Right lung (tissue), 5 donors: ENCODE data around the gene UBR4. TPM values are rescaled to one million over a fixed set of nuclear protein-coding genes. Genes with fewer than 3 reads are reported as not detected.

ENCODE experiments used
- DNase-seq, 2 donors: peaks; one replicate each; pipeline ENCODE4 v3.0.0-alpha.2; 2013
- polyA plus RNA-seq, 5 donors: library from polyadenylated mRNA; unstranded; fragments of 120-200 nt; gene quantifications; one replicate each; pipeline versions ENCODE4 v1.2.1 to v1.2.3, GENCODE V29; 2013; ENCODE audit warnings: inconsistent platforms in 1 of 5, low replicate concordance in 1 of 5; ENCODE audit not compliant: insufficient read length in 5 of 5, insufficient read depth in 1 of 5

UBR4 gene
- polyA plus RNA-seq, 5 donors: 90.8 to 116 (median 102) TPM

GRCh38 chr1:19096036-19096833 lies 113.8 kb downstream of the UBR4 start:
- DNase-seq: no peak

GRCh38 chr1:19091196-19091953 lies 118.7 kb downstream of the UBR4 start:
- peak; percentile 50 to 59 for DNase-seq

- DNase-seq: no peak
Measured at GRCh38 chr1:19089524-19089923, 120.5 kb downstream of the UBR4 start.

- no peak for DNase-seq
Measured at GRCh38 chr1:19088717-19089442, 121.2 kb downstream of the UBR4 start.

- no peak for DNase-seq
Measured at GRCh38 chr1:19087737-19088594, 122.1 kb downstream of the UBR4 start.

GRCh38 chr1:19087017-19087736 lies 122.9 kb downstream of the UBR4 start:
- DNase-seq: no peak

GRCh38 chr1:19086176-19086875 lies 123.7 kb downstream of the UBR4 start:
- no peak for DNase-seq

GRCh38 chr1:19084206-19084738 lies 125.8 kb downstream of the UBR4 start:
- no peak for DNase-seq

- DNase-seq: no peak
Measured at GRCh38 chr1:19083081-19083480, 127.0 kb downstream of the UBR4 start.

- no peak for DNase-seq
Measured at GRCh38 chr1:19081218-19081893, 128.7 kb downstream of the UBR4 start.

GRCh38 chr1:19080721-19081120 lies 129.3 kb downstream of the UBR4 start:
- no peak for DNase-seq

GRCh38 chr1:19079541-19080472 lies 130.3 kb downstream of the UBR4 start:
- DNase-seq: no peak

- no peak for DNase-seq
Measured at GRCh38 chr1:19078536-19078935, 131.5 kb downstream of the UBR4 start.

GRCh38 chr1:19076841-19077616 lies 133.0 kb downstream of the UBR4 start:
- DNase-seq: no peak

GRCh38 chr1:19074902-19075721 lies 135.0 kb downstream of the UBR4 start:
- no peak for DNase-seq

GRCh38 chr1:19074361-19074901 lies 135.6 kb downstream of the UBR4 start:
- DNase-seq: no peak
